GM12878 (cell line): ENCODE data around the gene B4GALT7.
"Not testable (repeated sequence)": the region's sequence is repeated elsewhere in the genome, so short reads cannot be mapped to it uniquely, and the experiment has no call there.

Experiments
- CBX3 ChIP-seq: fragments of 200-600 bp; sonication (generic); IDR thresholded peaks from 2 replicates; pipeline ENCODE4 v1.6.1; 2016; ENCODE audit warnings: low read depth, borderline replicate concordance
- CTCF ChIP-seq, 3 experiments: IDR thresholded peaks in 2 of 3; conservative IDR thresholded peaks in 1 of 3; 2 replicates each; pipeline ENCODE4 v1.5.1; 2011; ENCODE audit warnings: low read depth in 3 of 3, low read length in 3 of 3, mild to moderate bottlenecking in 3 of 3, control low read depth in 2 of 3, moderate library complexity in 2 of 3, inconsistent platforms in 1 of 3, mixed read lengths in 1 of 3; ENCODE audit not compliant: control insufficient read depth in 2 of 3, insufficient read depth in 1 of 3; ENCODE audit errors: extremely low read depth in 1 of 3
- EP300 ChIP-seq, 2 experiments: fragments of 150-350 bp in 1 of 2; IDR thresholded peaks; 2 replicates each; pipeline ENCODE4 v1.6.1; 2011 to 2012; ENCODE audit warnings: low read depth in 2 of 2, low read length in 2 of 2, borderline replicate concordance in 1 of 2, improper control_type of control experiment in 1 of 2, inconsistent platforms in 1 of 2; ENCODE audit not compliant: control insufficient read depth in 1 of 2
- EZH2 ChIP-seq: IDR thresholded peaks from 2 replicates; pipeline ENCODE4 v1.6.1; 2012; ENCODE audit warnings: low read depth, mild to moderate bottlenecking, control low read depth, inconsistent platforms, low read length, borderline replicate concordance; ENCODE audit not compliant: control insufficient read depth
- POLR2AphosphoS5 ChIP-seq: IDR thresholded peaks from 2 replicates; pipeline ENCODE4 v1.6.1; 2011; ENCODE audit warnings: mild to moderate bottlenecking, low read length, inconsistent platforms
- SIN3A ChIP-seq: IDR thresholded peaks from 2 replicates; pipeline ENCODE4 v1.6.1; 2012; ENCODE audit warnings: low read depth, low read length, improper control_type of control experiment
- TF ChIP-seq, protein P1 (sequence below): IDR thresholded peaks from 2 replicates; pipeline ENCODE4 v1.6.1; 2012; ENCODE audit warnings: low read length, inconsistent platforms

DNA sequence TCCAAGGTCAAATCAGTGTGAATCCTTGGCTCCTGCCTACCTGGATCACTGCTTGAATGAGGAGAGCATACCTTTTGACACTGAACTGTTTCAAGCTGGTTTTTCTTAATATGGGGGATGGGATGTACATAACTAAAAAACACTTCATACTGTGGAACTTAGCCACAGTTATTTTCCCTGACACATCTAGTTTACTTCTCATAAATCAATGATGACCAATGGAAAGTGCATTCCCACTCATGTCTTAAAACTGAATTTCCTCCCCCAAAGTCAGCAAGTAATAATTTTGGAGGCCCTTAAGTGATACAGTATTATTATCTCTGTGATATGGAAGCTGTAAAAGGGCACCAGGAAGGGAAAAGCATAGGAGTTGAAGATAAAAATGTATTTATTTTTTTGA, 30.3 kb downstream of the B4GALT7 start:
- TF ChIP-seq CTCF (IDR thresholded peaks at IDR 0.05 in 2 of 3, conservative IDR thresholded peaks at IDR 0.05 in 1 of 3; ENCODE audit: control insufficient read depth in 2 of 3, extremely low read depth in 1 of 3, insufficient read depth in 1 of 3, low read depth in 3 of 3, low read length in 3 of 3); EZH2; CBX3; EP300 (IDR thresholded peaks at IDR 0.05; ENCODE audit: borderline replicate concordance in 1 of 2, control insufficient read depth in 1 of 2, low read depth in 2 of 2, low read length in 2 of 2); SIN3A; POLR2AphosphoS5: not testable (repeated sequence)
- TF ChIP-seq, protein P1, sequence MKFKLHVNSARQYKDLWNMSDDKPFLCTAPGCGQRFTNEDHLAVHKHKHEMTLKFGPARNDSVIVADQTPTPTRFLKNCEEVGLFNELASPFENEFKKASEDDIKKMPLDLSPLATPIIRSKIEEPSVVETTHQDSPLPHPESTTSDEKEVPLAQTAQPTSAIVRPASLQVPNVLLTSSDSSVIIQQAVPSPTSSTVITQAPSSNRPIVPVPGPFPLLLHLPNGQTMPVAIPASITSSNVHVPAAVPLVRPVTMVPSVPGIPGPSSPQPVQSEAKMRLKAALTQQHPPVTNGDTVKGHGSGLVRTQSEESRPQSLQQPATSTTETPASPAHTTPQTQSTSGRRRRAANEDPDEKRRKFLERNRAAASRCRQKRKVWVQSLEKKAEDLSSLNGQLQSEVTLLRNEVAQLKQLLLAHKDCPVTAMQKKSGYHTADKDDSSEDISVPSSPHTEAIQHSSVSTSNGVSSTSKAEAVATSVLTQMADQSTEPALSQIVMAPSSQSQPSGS: not testable (repeated sequence)
